Measurements from ENCODE around the gene TMEM132D. TPM values are rescaled to one million over a fixed set of nuclear protein-coding genes. Genes with fewer than 3 reads are reported as not detected.

TMEM132D gene
- total RNA-seq, 1 experiment from 2014 or later = not detected

DNA sequence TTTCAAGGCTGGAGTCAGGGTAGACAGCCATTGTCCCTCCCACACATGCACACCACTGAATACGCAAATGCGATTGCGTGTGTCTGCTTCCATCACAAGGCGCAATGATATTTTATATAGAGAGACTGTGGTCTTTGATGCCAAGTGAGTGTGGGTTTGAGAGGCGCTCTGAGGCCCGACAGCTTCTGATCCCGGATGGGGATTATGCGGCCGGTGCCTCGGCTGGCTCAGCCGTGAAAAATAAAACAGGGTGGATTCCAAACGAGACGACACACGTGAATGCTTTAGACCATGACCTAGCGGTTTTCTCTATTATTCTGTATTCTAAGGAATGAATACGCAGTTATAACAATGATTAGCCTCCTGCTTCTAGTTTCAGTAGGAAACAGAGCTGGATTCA, 72.5 kb downstream of the TMEM132D start:
- intact Hi-C loops (cut with micrococcal nuclease; ENCODE audit: unreplicated experiment) = no loop called here
- H3K4me1 ChIP-seq (ENCODE audit: insufficient read depth, low read length, poor library complexity, severe bottlenecking) = no peaks in the 10 kb centered on the region
- no peak for DNase-seq (ENCODE audit: low spot score)
- no peak overlapping the region for H3K27ac ChIP-seq (ENCODE audit: low read depth, low read length, poor library complexity, severe bottlenecking)
- ChIA-PET CTCF (no interaction called here), POLR2A (ENCODE audit: low non-redundant PET) (no interaction called here)
- no peaks in the 10 kb centered on the region for H3K36me3 ChIP-seq (ENCODE audit: insufficient read depth, low read length, poor library complexity, severe bottlenecking)
- BruUV-seq (replicated peaks) = no TSS peak
- TF ChIP-seq, protein P1, sequence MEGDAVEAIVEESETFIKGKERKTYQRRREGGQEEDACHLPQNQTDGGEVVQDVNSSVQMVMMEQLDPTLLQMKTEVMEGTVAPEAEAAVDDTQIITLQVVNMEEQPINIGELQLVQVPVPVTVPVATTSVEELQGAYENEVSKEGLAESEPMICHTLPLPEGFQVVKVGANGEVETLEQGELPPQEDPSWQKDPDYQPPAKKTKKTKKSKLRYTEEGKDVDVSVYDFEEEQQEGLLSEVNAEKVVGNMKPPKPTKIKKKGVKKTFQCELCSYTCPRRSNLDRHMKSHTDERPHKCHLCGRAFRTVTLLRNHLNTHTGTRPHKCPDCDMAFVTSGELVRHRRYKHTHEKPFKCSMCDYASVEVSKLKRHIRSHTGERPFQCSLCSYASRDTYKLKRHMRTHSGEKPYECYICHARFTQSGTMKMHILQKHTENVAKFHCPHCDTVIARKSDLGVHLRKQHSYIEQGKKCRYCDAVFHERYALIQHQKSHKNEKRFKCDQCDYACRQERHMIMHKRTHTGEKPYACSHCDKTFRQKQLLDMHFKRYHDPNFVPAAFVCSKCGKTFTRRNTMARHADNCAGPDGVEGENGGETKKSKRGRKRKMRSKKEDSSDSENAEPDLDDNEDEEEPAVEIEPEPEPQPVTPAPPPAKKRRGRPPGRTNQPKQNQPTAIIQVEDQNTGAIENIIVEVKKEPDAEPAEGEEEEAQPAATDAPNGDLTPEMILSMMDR (conservative IDR thresholded peaks at IDR 0.05; ENCODE audit: low read depth, low read length) = no peak
- TF ChIP-seq EZH2 (IDR thresholded peaks at IDR 0.05; ENCODE audit: borderline replicate concordance, low read depth, low read length, poor library complexity, severe bottlenecking) = no peak
- H3K4me3 ChIP-seq (ENCODE audit: low read depth, low read length, poor library complexity, severe bottlenecking) = no peak overlapping the region
- H3K27me3 ChIP-seq (replicated peaks; ENCODE audit: insufficient read depth, low read depth, low read length, poor library complexity) = no peaks in the 10 kb centered on the region
- H3K9me3 ChIP-seq (ENCODE audit: low read depth, low read length, poor library complexity, severe bottlenecking) = peaks cover 19% of the 10 kb centered on the region

DNA sequence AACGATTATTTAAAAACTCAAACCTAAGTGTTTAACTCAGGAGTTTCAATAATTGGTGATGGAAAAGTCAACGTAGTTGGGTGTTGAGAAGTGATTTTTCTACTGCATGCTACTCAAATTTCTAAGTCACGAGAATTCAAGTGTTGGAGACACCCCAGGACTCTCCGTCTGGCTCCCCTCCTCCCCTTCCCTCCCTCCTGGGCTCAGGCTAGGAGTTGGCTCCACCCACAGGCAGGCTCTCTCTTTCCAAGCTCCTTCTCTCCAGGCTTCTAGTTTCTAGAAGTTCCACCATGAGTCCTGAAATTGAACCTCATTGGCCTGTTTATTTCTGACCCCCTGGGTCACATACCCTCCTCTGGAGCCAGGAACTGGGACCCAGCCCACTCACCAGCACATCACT, 73.0 kb downstream of the TMEM132D start:
- no peaks in the 10 kb centered on the region for H3K36me3 ChIP-seq (ENCODE audit: insufficient read depth, low read length, poor library complexity, severe bottlenecking)
- peaks cover 19% of the 10 kb centered on the region for H3K9me3 ChIP-seq (ENCODE audit: low read depth, low read length, poor library complexity, severe bottlenecking)
- H3K4me3 ChIP-seq (ENCODE audit: low read depth, low read length, poor library complexity, severe bottlenecking) = no peak overlapping the region
- no peak overlapping the region for H3K27ac ChIP-seq (ENCODE audit: low read depth, low read length, poor library complexity, severe bottlenecking)
- TF ChIP-seq, protein P1 (conservative IDR thresholded peaks at IDR 0.05; ENCODE audit: low read depth, low read length) = no peak
- TF ChIP-seq EZH2 (IDR thresholded peaks at IDR 0.05; ENCODE audit: borderline replicate concordance, low read depth, low read length, poor library complexity, severe bottlenecking) = no peak
- ChIA-PET CTCF (no interaction called here), POLR2A (ENCODE audit: low non-redundant PET) (no interaction called here)
- intact Hi-C loops (cut with micrococcal nuclease; ENCODE audit: unreplicated experiment) = no loop called here
- no peaks in the 10 kb centered on the region for H3K4me1 ChIP-seq (ENCODE audit: insufficient read depth, low read length, poor library complexity, severe bottlenecking)
- no peak for DNase-seq (ENCODE audit: low spot score)
- no peaks in the 10 kb centered on the region for H3K27me3 ChIP-seq (replicated peaks; ENCODE audit: insufficient read depth, low read depth, low read length, poor library complexity)
- no TSS peak for BruUV-seq (replicated peaks)

DNA sequence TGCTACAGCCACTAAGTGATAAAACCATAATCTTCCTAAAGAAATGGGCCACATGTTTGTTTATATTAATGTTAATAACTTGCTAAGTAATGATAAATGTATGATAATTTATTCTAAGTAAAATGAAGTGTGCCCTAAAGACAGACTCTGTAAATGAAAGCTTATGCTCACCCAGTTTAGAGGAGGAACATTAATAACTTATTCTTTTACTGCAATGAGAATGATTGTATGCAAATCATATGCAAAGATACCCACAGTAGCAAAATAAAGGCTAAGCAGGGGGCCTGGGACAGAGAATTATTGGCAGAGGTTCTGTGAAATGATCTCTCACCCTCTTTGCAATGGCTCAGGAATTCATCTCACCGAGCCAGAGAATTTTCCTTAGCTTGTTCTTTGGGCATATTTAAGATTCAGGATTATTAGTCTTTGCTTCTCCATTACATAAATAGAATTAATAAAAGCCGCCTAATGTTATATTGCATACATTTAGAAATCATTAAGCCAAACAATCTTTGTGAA, 75.9 kb downstream of the TMEM132D start:
- H3K27me3 ChIP-seq (replicated peaks; ENCODE audit: insufficient read depth, low read depth, low read length, poor library complexity) = no peaks in the 10 kb centered on the region
- no TSS peak for BruUV-seq (replicated peaks)
- H3K9me3 ChIP-seq (ENCODE audit: low read depth, low read length, poor library complexity, severe bottlenecking) = peaks cover 19% of the 10 kb centered on the region
- intact Hi-C loops (cut with micrococcal nuclease; ENCODE audit: unreplicated experiment) = no loop called here
- ChIA-PET POLR2A (ENCODE audit: low non-redundant PET) (no interaction called here), CTCF (no interaction called here)
- H3K36me3 ChIP-seq (ENCODE audit: insufficient read depth, low read length, poor library complexity, severe bottlenecking) = no peaks in the 10 kb centered on the region
- no peak for DNase-seq (ENCODE audit: low spot score)
- no peak overlapping the region for H3K27ac ChIP-seq (ENCODE audit: low read depth, low read length, poor library complexity, severe bottlenecking)
- H3K4me3 ChIP-seq (ENCODE audit: low read depth, low read length, poor library complexity, severe bottlenecking) = no peak overlapping the region
- no peaks in the 10 kb centered on the region for H3K4me1 ChIP-seq (ENCODE audit: insufficient read depth, low read length, poor library complexity, severe bottlenecking)
- TF ChIP-seq, protein P1 (conservative IDR thresholded peaks at IDR 0.05; ENCODE audit: low read depth, low read length) = no peak
- TF ChIP-seq EZH2 (IDR thresholded peaks at IDR 0.05; ENCODE audit: borderline replicate concordance, low read depth, low read length, poor library complexity, severe bottlenecking) = no peak
